DND-41 (cell line): ENCODE data around the gene ATP6V1C2.

Experiments used
- CTCF ChIP-seq: IDR thresholded peaks from 2 replicates; pipeline ENCODE4 v1.5.1; 2012; ENCODE audit warnings: borderline replicate concordance, low read length, moderate library complexity, mild to moderate bottlenecking; ENCODE audit not compliant: poor library complexity, severe bottlenecking; ENCODE audit errors: extremely low read depth
- EZH2 ChIP-seq: IDR thresholded peaks from 3 replicates; pipeline ENCODE4 v1.6.1; 2012; ENCODE audit warnings: borderline replicate concordance, low read depth, mild to moderate bottlenecking, moderate library complexity, low read length, inconsistent platforms; ENCODE audit not compliant: severe bottlenecking

- TF ChIP-seq CTCF (no peak), EZH2 (no peak)
Observed at GRCh38 chr2:10720306-10720705, 1.1 kb upstream of the ATP6V1C2 start.
